Keratinocyte (primary cell): ENCODE measurements around the gene SLC12A8. TPM values are rescaled to one million over a fixed set of nuclear protein-coding genes. Genes with fewer than 3 reads are reported as not detected.

ENCODE experiments used
- DNase-seq: peaks from one replicate; pipeline ENCODE4 v3.0.0-alpha.2; 2011; ENCODE audit warnings: low read depth, missing footprints, low spot score
- FAIRE-seq: peaks from 2 replicates; lab custom pipeline; 2011; peaks lifted over from hg19 to GRCh38; lab: Jason Lieb, UNC
- H2AFZ ChIP-seq: 2 replicates; pipeline ENCODE4 v1.6.0; 2012; ENCODE audit warnings: low read length, control low read depth, inconsistent platforms; ENCODE audit not compliant: control insufficient read depth
- H3K27ac ChIP-seq: 2 replicates; pipeline ENCODE4 v1.5.1; 2011; ENCODE audit warnings: low read length; ENCODE audit not compliant: control insufficient read depth, insufficient read depth
- H3K27me3 ChIP-seq: 3 replicates; pipeline ENCODE4 v1.6.0; 2011; ENCODE audit warnings: low read length; ENCODE audit not compliant: control insufficient read depth, insufficient read depth; ENCODE audit errors: extremely low read depth
- H3K36me3 ChIP-seq, 2 experiments: 2 replicates in 1 of 2; 3 replicates in 1 of 2; pipeline ENCODE4 v1.5.1; 2011; ENCODE audit warnings: low read length in 2 of 2, mild to moderate bottlenecking in 1 of 2; ENCODE audit not compliant: control insufficient read depth in 2 of 2, insufficient read depth in 2 of 2; ENCODE audit errors: extremely low read depth in 1 of 2
- H3K4me1 ChIP-seq: 3 replicates; pipeline ENCODE4 v1.5.1; 2011; ENCODE audit warnings: low read length; ENCODE audit not compliant: control insufficient read depth, insufficient read depth; ENCODE audit errors: extremely low read depth
- H3K4me2 ChIP-seq: 3 replicates; pipeline ENCODE4 v1.6.0; 2011; ENCODE audit warnings: low read depth, low read length; ENCODE audit not compliant: control insufficient read depth, insufficient read depth; ENCODE audit errors: extremely low read depth
- H3K4me3 ChIP-seq, 3 experiments: fragments of 200-600 bp in 1 of 3; sonication (generic) in 1 of 3; 2 replicates in 2 of 3; 3 replicates in 1 of 3; pipeline ENCODE4 v1.5.1; 2011 to 2016; ENCODE audit warnings: low read length in 3 of 3, mild to moderate bottlenecking in 3 of 3, control low read depth in 2 of 3, inconsistent platforms in 1 of 3, low read depth in 1 of 3, mixed read lengths in 1 of 3, mixed run types in 1 of 3, moderate library complexity in 1 of 3; ENCODE audit not compliant: control insufficient read depth in 2 of 3, insufficient read depth in 2 of 3; ENCODE audit errors: extremely low read depth in 1 of 3
- H3K79me2 ChIP-seq: 2 replicates; pipeline ENCODE4 v1.6.0; 2012; ENCODE audit warnings: low read length; ENCODE audit not compliant: control insufficient read depth, insufficient read depth
- H3K9ac ChIP-seq: 3 replicates; pipeline ENCODE4 v1.6.0; 2011; ENCODE audit warnings: low read length; ENCODE audit not compliant: control insufficient read depth, insufficient read depth; ENCODE audit errors: extremely low read depth
- H3K9me1 ChIP-seq: 3 replicates; pipeline ENCODE4 v1.6.0; 2011; ENCODE audit warnings: low read length; ENCODE audit not compliant: control insufficient read depth, insufficient read depth; ENCODE audit errors: extremely low read depth
- H3K9me3 ChIP-seq: 2 replicates; pipeline ENCODE4 v1.5.1; 2012; ENCODE audit warnings: low read depth, low read length; ENCODE audit not compliant: control insufficient read depth
- H4K20me1 ChIP-seq: 3 replicates; pipeline ENCODE4 v1.6.0; 2011; ENCODE audit warnings: low read length; ENCODE audit not compliant: control insufficient read depth, insufficient read depth; ENCODE audit errors: extremely low read depth
- CTCF ChIP-seq, 3 experiments: IDR thresholded peaks in 1 of 3; conservative IDR thresholded peaks in 1 of 3; optimal IDR thresholded peaks in 1 of 3; 2 replicates in 2 of 3; 3 replicates in 1 of 3; pipeline versions ENCODE3 to v1.5.1; 2011; ENCODE audit warnings: low read length in 3 of 3, mild to moderate bottlenecking in 3 of 3, moderate library complexity in 2 of 3, control low read depth in 1 of 3, inconsistent platforms in 1 of 3; ENCODE audit not compliant: insufficient read depth in 2 of 3; ENCODE audit errors: extremely low read depth in 1 of 3
- EZH2 ChIP-seq: IDR thresholded peaks from one replicate; pipeline ENCODE4 v1.6.1; 2012; ENCODE audit warnings: inconsistent platforms, mild to moderate bottlenecking, low read length, moderate library complexity
- dilution Hi-C: fragments of 300-500 bp; cut with MboI; formaldehyde crosslinking; loops from one replicate; pipeline ENCODE4 v1.7.0; 2020; ENCODE audit warnings: low sequenced_read_pairs; ENCODE audit not compliant: extremely low pct_ligation_motif_present
- polyA plus RNA-seq, 5 experiments: library from polyadenylated mRNA; depleted of rRNA in 3 of 5; stranded (reverse) in 3 of 5; stranded (forward) in 1 of 5; unstranded in 1 of 5; fragments of >200 nt; gene quantifications; 1 replicate in 1 of 5; 2 replicates in 3 of 5; 3 replicates in 1 of 5; pipeline versions ENCODE4 v1.2.1 to v1.2.3, GENCODE V29; 2011 to 2012; ENCODE audit warnings: missing spikeins in 2 of 5, low read depth in 1 of 5, low replicate concordance in 1 of 5

SLC12A8 gene
- polyA plus RNA-seq, 1 donor (not counting 4 experiments of a cell fraction or from before 2014, with no cell fraction given), result 6.9 TPM

GRCh38 chr3:125061170-125061569 is 151.4 kb downstream of the SLC12A8 start:
- dilution Hi-C loops, result no loop called here
- no peaks in the 10 kb centered on the region for H3K36me3 ChIP-seq
- no peak overlapping the region for H3K4me2 ChIP-seq
- DNase-seq (no peak), FAIRE-seq (no peak)
- no peak overlapping the region for H3K9ac ChIP-seq
- H3K4me1 ChIP-seq, result peaks cover 36% of the 10 kb centered on the region
- H3K27ac ChIP-seq, result no peak overlapping the region
- H4K20me1 ChIP-seq, result no peaks in the 10 kb centered on the region
- no peak overlapping the region for H3K4me3 ChIP-seq
- no peaks in the 10 kb centered on the region for H3K9me3 ChIP-seq
- peaks cover 2% of the 10 kb centered on the region for H3K9me1 ChIP-seq
- no peak overlapping the region for H2AFZ ChIP-seq
- H3K27me3 ChIP-seq, result no peaks in the 10 kb centered on the region
- H3K79me2 ChIP-seq, result no peaks in the 10 kb centered on the region
- no peak for TF ChIP-seq EZH2
- TF ChIP-seq CTCF (optimal IDR thresholded peaks at IDR 0.05 in 1 of 3, IDR thresholded peaks at IDR 0.05 in 1 of 3, conservative IDR thresholded peaks at IDR 0.05 in 1 of 3; ENCODE audit: extremely low read depth in 1 of 3, insufficient read depth in 2 of 3, low read length in 3 of 3), result no peak

- no peak overlapping the region for H2AFZ ChIP-seq
- DNase-seq, result no peak
- H4K20me1 ChIP-seq, result no peaks in the 10 kb centered on the region
- no peak overlapping the region for H3K4me2 ChIP-seq
- H3K79me2 ChIP-seq, result peaks cover 5% of the 10 kb centered on the region
- H3K27ac ChIP-seq, result no peak overlapping the region
- H3K9me1 ChIP-seq, result peaks cover 2% of the 10 kb centered on the region
- H3K9ac ChIP-seq, result no peak overlapping the region
- H3K4me1 ChIP-seq, result peaks cover 39% of the 10 kb centered on the region
- H3K4me3 ChIP-seq, result no peak overlapping the region
- TF ChIP-seq CTCF (optimal IDR thresholded peaks at IDR 0.05 in 1 of 3, IDR thresholded peaks at IDR 0.05 in 1 of 3, conservative IDR thresholded peaks at IDR 0.05 in 1 of 3; ENCODE audit: extremely low read depth in 1 of 3, insufficient read depth in 2 of 3, low read length in 3 of 3), result no peak
- TF ChIP-seq EZH2, result no peak
- H3K36me3 ChIP-seq, result no peaks in the 10 kb centered on the region
- H3K27me3 ChIP-seq, result no peaks in the 10 kb centered on the region
- no peaks in the 10 kb centered on the region for H3K9me3 ChIP-seq
- dilution Hi-C loops, result no loop called here
- no peak for FAIRE-seq
Measured at GRCh38 chr3:125059488-125060245, 152.9 kb downstream of the SLC12A8 start.
